OCI-LY1 (cell line): ENCODE measurements around the gene CCDC59.

Experiments used
- EZH2 ChIP-seq: fragments of 200-600 bp; sonication (generic), shearing (Covaris generic); IDR thresholded peaks from 2 replicates; pipeline ENCODE4 v1.8.0; 2017; ENCODE audit warnings: borderline replicate concordance, mixed run types, mild to moderate bottlenecking, antibody characterized with exemption, low read length, moderate library complexity, mixed read lengths
- TF ChIP-seq, protein P1 (sequence below): fragments of 200-600 bp; sonication (generic), shearing (Covaris generic); IDR thresholded peaks from 2 replicates; pipeline ENCODE4 v1.5.1; 2017; ENCODE audit warnings: mild to moderate bottlenecking, antibody characterized with exemption, low read length, moderate library complexity, mixed read lengths

GRCh38 chr12:82325540-82326336 lies 32.4 kb downstream of the CCDC59 start:
- TF ChIP-seq, protein P1, sequence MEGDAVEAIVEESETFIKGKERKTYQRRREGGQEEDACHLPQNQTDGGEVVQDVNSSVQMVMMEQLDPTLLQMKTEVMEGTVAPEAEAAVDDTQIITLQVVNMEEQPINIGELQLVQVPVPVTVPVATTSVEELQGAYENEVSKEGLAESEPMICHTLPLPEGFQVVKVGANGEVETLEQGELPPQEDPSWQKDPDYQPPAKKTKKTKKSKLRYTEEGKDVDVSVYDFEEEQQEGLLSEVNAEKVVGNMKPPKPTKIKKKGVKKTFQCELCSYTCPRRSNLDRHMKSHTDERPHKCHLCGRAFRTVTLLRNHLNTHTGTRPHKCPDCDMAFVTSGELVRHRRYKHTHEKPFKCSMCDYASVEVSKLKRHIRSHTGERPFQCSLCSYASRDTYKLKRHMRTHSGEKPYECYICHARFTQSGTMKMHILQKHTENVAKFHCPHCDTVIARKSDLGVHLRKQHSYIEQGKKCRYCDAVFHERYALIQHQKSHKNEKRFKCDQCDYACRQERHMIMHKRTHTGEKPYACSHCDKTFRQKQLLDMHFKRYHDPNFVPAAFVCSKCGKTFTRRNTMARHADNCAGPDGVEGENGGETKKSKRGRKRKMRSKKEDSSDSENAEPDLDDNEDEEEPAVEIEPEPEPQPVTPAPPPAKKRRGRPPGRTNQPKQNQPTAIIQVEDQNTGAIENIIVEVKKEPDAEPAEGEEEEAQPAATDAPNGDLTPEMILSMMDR, result no peak
- TF ChIP-seq EZH2, result no peak
